Adipocyte (in vitro differentiated cells): ENCODE measurements around the gene H1-8.
"Not testable (repeated sequence)": the region's sequence is repeated elsewhere in the genome, so short reads cannot be mapped to it uniquely, and the experiment has no call there.

Experiments
- DNase-seq: peaks from one replicate; pipeline ENCODE4 v3.0.0-alpha.2; 2015; ENCODE audit warnings: low read depth
- H3K27me3 ChIP-seq: replicated peaks from 2 replicates; pipeline ENCODE4 v1.7.0; 2013; ENCODE audit warnings: mild to moderate bottlenecking, low read length, moderate library complexity; ENCODE audit not compliant: control insufficient read depth, insufficient read depth
- H3K36me3 ChIP-seq: 2 replicates; pipeline ENCODE4 v1.7.0; 2013; ENCODE audit warnings: low read length, mild to moderate bottlenecking, moderate library complexity; ENCODE audit not compliant: control insufficient read depth, insufficient read depth, severe bottlenecking
- H3K4me1 ChIP-seq: 2 replicates; pipeline ENCODE4 v1.7.0; 2013; ENCODE audit warnings: mild to moderate bottlenecking, low read length, moderate library complexity; ENCODE audit not compliant: control insufficient read depth, insufficient read depth
- H3K4me3 ChIP-seq: 2 replicates; pipeline ENCODE4 v1.7.0; 2013; ENCODE audit warnings: mild to moderate bottlenecking, low read length, moderate library complexity
- H3K9ac ChIP-seq: 2 replicates; pipeline ENCODE4 v1.7.0; 2013; ENCODE audit warnings: mild to moderate bottlenecking, low read length, moderate library complexity
- H3K9me3 ChIP-seq: 2 replicates; pipeline ENCODE4 v1.7.0; 2013; ENCODE audit warnings: mild to moderate bottlenecking, low read length, moderate library complexity; ENCODE audit not compliant: control insufficient read depth

H1-8 gene

GRCh38 chr3:129515821-129516432, 27.0 kb upstream of the H1-8 start:
- not testable (repeated sequence) for H3K4me3 ChIP-seq, H3K4me1 ChIP-seq, H3K9ac ChIP-seq, H3K27me3 ChIP-seq, DNase-seq, H3K9me3 ChIP-seq
- peaks cover 56% of the 10 kb centered on the region for H3K36me3 ChIP-seq

- H3K4me3 ChIP-seq = no peak overlapping the region
- H3K36me3 ChIP-seq = peaks cover 44% of the 10 kb centered on the region
- H3K4me1 ChIP-seq = peaks cover 8% of the 10 kb centered on the region
- no peak for DNase-seq
- H3K27me3 ChIP-seq = no peaks in the 10 kb centered on the region
- H3K9me3 ChIP-seq = no peaks in the 10 kb centered on the region
- no peak overlapping the region for H3K9ac ChIP-seq
Measured at GRCh38 chr3:129517516-129517915, 25.5 kb upstream of the H1-8 start.

GRCh38 chr3:129518038-129518561, 24.9 kb upstream of the H1-8 start:
- no peaks in the 10 kb centered on the region for H3K27me3 ChIP-seq
- no peaks in the 10 kb centered on the region for H3K9me3 ChIP-seq
- H3K4me1 ChIP-seq = peaks cover 8% of the 10 kb centered on the region
- DNase-seq = no peak
- peaks cover 39% of the 10 kb centered on the region for H3K36me3 ChIP-seq
- no peak overlapping the region for H3K4me3 ChIP-seq
- no peak overlapping the region for H3K9ac ChIP-seq

- Histone ChIP-seq H3K27me3 (no peaks in the 10 kb centered on the region), H3K36me3 (peaks cover 34% of the 10 kb centered on the region), H3K9ac (no peak overlapping the region), H3K9me3 (no peaks in the 10 kb centered on the region), H3K4me3 (no peak overlapping the region), H3K4me1 (peaks cover 8% of the 10 kb centered on the region)
- no peak for DNase-seq
Measured at GRCh38 chr3:129518581-129518980, 24.4 kb upstream of the H1-8 start.

GRCh38 chr3:129519449-129519848, 23.5 kb upstream of the H1-8 start:
- no peaks in the 10 kb centered on the region for H3K27me3 ChIP-seq
- H3K4me3 ChIP-seq = no peak overlapping the region
- DNase-seq = no peak
- H3K36me3 ChIP-seq = peaks cover 27% of the 10 kb centered on the region
- H3K9me3 ChIP-seq = no peaks in the 10 kb centered on the region
- H3K9ac ChIP-seq = no peak overlapping the region
- peaks cover 8% of the 10 kb centered on the region for H3K4me1 ChIP-seq

- Histone ChIP-seq H3K4me3 (no peak overlapping the region), H3K4me1 (peaks cover 3% of the 10 kb centered on the region), H3K9ac (no peak overlapping the region), H3K36me3 (peaks cover 26% of the 10 kb centered on the region), H3K27me3 (no peaks in the 10 kb centered on the region), H3K9me3 (no peaks in the 10 kb centered on the region)
- DNase-seq = no peak
Measured at GRCh38 chr3:129519896-129520715, 22.9 kb upstream of the H1-8 start.

DNA sequence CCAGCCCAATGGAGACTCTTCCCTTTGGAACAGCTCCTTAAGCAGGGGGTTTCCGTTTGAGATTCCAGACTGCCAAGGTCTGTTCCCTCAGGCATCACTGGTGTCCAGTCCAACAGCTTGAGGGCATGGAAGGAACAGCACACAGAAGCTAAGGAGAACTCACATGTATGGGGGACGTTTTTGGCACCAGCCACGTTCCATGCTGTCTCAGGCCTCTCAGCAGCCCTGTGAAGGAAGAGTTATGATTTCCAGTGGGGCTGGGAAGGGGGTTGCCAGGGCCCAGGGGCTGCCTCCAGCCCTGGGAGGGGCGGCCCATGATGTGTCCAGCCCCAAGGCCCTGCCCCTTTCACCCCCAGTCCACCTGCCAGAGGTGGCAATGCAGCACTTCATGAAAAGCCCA, 22.0 kb upstream of the H1-8 start:
- no peak for DNase-seq
- Histone ChIP-seq H3K9ac (no peak overlapping the region), H3K9me3 (no peaks in the 10 kb centered on the region), H3K4me1 (peaks cover 8% of the 10 kb centered on the region), H3K4me3 (no peak overlapping the region), H3K36me3 (peaks cover 22% of the 10 kb centered on the region), H3K27me3 (no peaks in the 10 kb centered on the region)

DNA sequence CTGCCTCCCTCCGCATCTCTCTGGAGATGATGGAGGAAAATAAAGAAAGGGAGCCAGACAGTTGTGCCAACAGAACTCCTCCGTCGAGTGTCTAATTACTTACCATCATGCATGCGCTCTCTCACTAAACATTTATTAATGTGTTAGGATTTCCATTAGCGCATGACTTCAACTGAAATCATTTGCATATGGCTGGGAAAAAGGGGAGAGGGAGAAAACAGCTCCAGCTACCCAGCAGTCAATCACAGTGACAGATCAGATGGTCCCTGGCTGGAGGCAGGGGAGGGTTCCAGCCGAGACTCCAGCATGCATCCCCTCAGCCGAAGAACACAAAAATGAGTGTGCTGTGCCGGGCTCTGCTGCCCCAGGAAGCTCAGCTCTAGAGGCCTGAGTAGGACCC, 21.4 kb upstream of the H1-8 start:
- DNase-seq = no peak
- no peak overlapping the region for H3K4me3 ChIP-seq
- H3K4me1 ChIP-seq = peaks cover 8% of the 10 kb centered on the region
- peaks cover 15% of the 10 kb centered on the region for H3K36me3 ChIP-seq
- H3K27me3 ChIP-seq = no peaks in the 10 kb centered on the region
- no peaks in the 10 kb centered on the region for H3K9me3 ChIP-seq
- H3K9ac ChIP-seq = no peak overlapping the region

GRCh38 chr3:129522953-129523352, 20.0 kb upstream of the H1-8 start:
- Histone ChIP-seq H3K9ac (no peak overlapping the region), H3K4me1 (peaks cover 7% of the 10 kb centered on the region), H3K9me3 (no peaks in the 10 kb centered on the region), H3K27me3 (no peaks in the 10 kb centered on the region), H3K4me3 (no peak overlapping the region), H3K36me3 (peaks cover 7% of the 10 kb centered on the region)
- no peak for DNase-seq

GRCh38 chr3:129524081-129524480, 18.9 kb upstream of the H1-8 start:
- no peaks in the 10 kb centered on the region for H3K9me3 ChIP-seq
- no peak for DNase-seq
- H3K4me1 ChIP-seq = peaks cover 5% of the 10 kb centered on the region
- no peaks in the 10 kb centered on the region for H3K27me3 ChIP-seq
- H3K9ac ChIP-seq = no peak overlapping the region
- no peak overlapping the region for H3K4me3 ChIP-seq
- peaks cover 7% of the 10 kb centered on the region for H3K36me3 ChIP-seq

- no peaks in the 10 kb centered on the region for H3K9me3 ChIP-seq
- no peak overlapping the region for H3K9ac ChIP-seq
- H3K36me3 ChIP-seq = no peaks in the 10 kb centered on the region
- peaks cover 17% of the 10 kb centered on the region for H3K4me1 ChIP-seq
- H3K4me3 ChIP-seq = no peak overlapping the region
- H3K27me3 ChIP-seq = no peaks in the 10 kb centered on the region
- peak; percentile 42 for DNase-seq
Measured at GRCh38 chr3:129525341-129525968, 17.5 kb upstream of the H1-8 start.
